Measurements from ENCODE around the gene TIGD3.

DNA sequence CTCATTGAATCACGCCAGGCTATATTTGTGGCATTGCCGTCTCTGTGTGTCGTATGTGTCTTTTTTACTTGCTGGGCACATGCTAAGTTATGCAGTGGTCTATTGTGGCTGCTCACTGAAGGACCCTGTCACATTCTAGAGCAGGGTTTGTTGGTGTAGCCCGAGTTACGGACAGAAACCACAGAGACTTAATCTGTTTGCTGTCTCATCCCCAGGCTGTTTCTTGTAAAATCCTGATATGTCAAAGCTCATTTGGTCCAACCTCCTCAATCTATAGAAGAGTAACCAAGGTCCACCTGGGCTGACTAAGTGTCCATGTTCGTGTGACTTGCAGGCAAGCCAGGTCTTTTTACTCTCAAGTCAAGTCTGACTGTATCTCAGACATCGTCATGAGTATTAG, 15.9 kb upstream of the TIGD3 start:
- TF ChIP-seq, protein P1, sequence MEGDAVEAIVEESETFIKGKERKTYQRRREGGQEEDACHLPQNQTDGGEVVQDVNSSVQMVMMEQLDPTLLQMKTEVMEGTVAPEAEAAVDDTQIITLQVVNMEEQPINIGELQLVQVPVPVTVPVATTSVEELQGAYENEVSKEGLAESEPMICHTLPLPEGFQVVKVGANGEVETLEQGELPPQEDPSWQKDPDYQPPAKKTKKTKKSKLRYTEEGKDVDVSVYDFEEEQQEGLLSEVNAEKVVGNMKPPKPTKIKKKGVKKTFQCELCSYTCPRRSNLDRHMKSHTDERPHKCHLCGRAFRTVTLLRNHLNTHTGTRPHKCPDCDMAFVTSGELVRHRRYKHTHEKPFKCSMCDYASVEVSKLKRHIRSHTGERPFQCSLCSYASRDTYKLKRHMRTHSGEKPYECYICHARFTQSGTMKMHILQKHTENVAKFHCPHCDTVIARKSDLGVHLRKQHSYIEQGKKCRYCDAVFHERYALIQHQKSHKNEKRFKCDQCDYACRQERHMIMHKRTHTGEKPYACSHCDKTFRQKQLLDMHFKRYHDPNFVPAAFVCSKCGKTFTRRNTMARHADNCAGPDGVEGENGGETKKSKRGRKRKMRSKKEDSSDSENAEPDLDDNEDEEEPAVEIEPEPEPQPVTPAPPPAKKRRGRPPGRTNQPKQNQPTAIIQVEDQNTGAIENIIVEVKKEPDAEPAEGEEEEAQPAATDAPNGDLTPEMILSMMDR (IDR thresholded peaks at IDR 0.05; ENCODE audit: control extremely low read depth in 1 of 3, insufficient read depth in 1 of 3, low read depth in 1 of 3, low read length in 3 of 3): no peak
- TF ChIP-seq, protein P2, sequence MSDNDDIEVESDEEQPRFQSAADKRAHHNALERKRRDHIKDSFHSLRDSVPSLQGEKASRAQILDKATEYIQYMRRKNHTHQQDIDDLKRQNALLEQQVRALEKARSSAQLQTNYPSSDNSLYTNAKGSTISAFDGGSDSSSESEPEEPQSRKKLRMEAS (IDR thresholded peaks at IDR 0.05): no peak
- TF ChIP-seq GABPA (IDR thresholded peaks at IDR 0.05; ENCODE audit: borderline replicate concordance, insufficient read depth, low read length) (no peak), NRF1 (IDR thresholded peaks at IDR 0.05; ENCODE audit: low read depth, low read length) (no peak), KDM1A (IDR thresholded peaks at IDR 0.05; ENCODE audit: borderline replicate concordance, low read length) (no peak), POLR2A (IDR thresholded peaks at IDR 0.05; ENCODE audit: control extremely low read depth in 1 of 2, low read depth in 2 of 2, low read length in 2 of 2) (no peak), RXRA (IDR thresholded peaks at IDR 0.05; ENCODE audit: insufficient read depth, low read depth, low read length) (no peak), SP4 (IDR thresholded peaks at IDR 0.05; ENCODE audit: low read length) (no peak), SUZ12 (IDR thresholded peaks at IDR 0.05; ENCODE audit: low read length) (no peak), FOSL1 (IDR thresholded peaks at IDR 0.05; ENCODE audit: insufficient read depth, low read depth, low read length) (no peak)

Measured in H1 (cell line).